Type B pancreatic cell (in vitro differentiated cells): ENCODE results near the gene KRTAP4-6. TPM values are rescaled to one million over a fixed set of nuclear protein-coding genes. Genes with fewer than 3 reads are reported as not detected.

Source experiments
- DNase-seq: peaks from one replicate; pipeline ENCODE4 v3.0.0; 2021; ENCODE audit warnings: mixed read lengths; ENCODE audit not compliant: unreplicated experiment; ENCODE audit errors: extremely low spot score
- H3K27ac Mint-ChIP-seq: 2 replicates; pipeline ENCODE4 v1.8.0; 2021; ENCODE audit warnings: mild to moderate bottlenecking, mixed read lengths
- H3K27me3 Mint-ChIP-seq: 2 replicates; pipeline ENCODE4 v1.8.0; 2021; ENCODE audit warnings: mixed read lengths
- H3K36me3 Mint-ChIP-seq: 2 replicates; pipeline ENCODE4 v1.8.0; 2021; ENCODE audit warnings: mixed read lengths
- H3K4me1 Mint-ChIP-seq: one replicate; pipeline ENCODE4 v1.8.0; 2021; ENCODE audit warnings: mixed read lengths; ENCODE audit not compliant: unreplicated experiment
- H3K4me3 Mint-ChIP-seq: 2 replicates; pipeline ENCODE4 v1.8.0; 2021; ENCODE audit warnings: mild to moderate bottlenecking, mixed read lengths
- H3K9me3 Mint-ChIP-seq: 2 replicates; pipeline ENCODE4 v1.8.0; 2021; ENCODE audit warnings: mixed read lengths
- CTCF ChIP-seq: fragments of 200-600 bp; sonication (generic); conservative IDR thresholded peaks from 2 replicates; pipeline ENCODE4 v1.5.0; 2021; ENCODE audit warnings: antibody characterized with exemption, mild to moderate bottlenecking
- total RNA-seq: library from RNA; stranded (reverse); gene quantifications from 2 replicates; pipeline ENCODE4 v1.2.1, GENCODE V29; 2021; ENCODE audit warnings: low replicate concordance

Gene KRTAP4-6
- total RNA-seq, 1 donor from 2014 or later, result not detected

DNA sequence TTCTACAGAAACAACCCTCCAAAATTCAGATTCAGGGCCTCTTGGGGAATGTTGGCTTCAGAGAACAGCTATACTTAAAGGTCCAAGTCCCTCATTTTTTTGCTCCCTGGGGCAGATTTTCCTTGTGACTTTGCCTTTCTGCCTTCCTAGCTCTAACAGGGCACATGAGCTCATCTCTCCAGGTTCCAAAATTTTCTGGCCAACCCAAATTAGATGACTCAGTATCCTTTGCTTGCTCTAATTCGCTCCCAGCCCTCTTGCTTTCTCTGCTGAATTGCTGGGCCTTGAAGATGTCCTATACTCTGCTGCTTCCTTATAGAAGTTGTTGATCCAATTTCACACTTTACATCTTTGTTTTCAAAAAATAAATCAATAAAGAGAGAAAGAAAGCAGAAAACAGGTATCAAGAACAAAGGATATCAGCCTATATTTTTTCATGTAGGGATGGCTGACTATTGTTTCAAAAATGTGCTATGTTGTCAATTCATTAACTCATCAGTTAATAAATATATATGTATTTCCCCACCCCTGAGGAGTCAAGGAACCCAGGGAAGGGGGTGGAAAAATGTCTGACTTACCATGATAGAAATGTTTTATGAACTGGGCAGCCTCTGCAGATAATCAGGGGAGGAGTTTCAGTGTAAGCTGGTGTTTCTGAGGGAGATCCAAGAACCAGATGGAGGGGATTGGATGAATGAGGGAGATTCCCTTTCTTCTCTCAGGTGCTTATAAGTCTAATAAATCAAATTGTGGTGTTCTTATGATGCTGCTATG lies 38.7 kb upstream of the KRTAP4-6 start:
- TF ChIP-seq CTCF, result no peak
- H3K27me3 Mint-ChIP-seq, result peaks cover 6% of the 10 kb centered on the region
- H3K27ac Mint-ChIP-seq, result no peak overlapping the region
- H3K4me1 Mint-ChIP-seq, result no peaks in the 10 kb centered on the region
- H3K9me3 Mint-ChIP-seq, result no peaks in the 10 kb centered on the region
- DNase-seq, result no peak
- H3K4me3 Mint-ChIP-seq, result no peak overlapping the region
- H3K36me3 Mint-ChIP-seq, result no peaks in the 10 kb centered on the region

GRCh38 chr17:41178341-41178740 lies 38.0 kb upstream of the KRTAP4-6 start:
- Mint-ChIP-seq H3K27ac (no peak overlapping the region), H3K36me3 (no peaks in the 10 kb centered on the region), H3K4me3 (no peak overlapping the region), H3K9me3 (no peaks in the 10 kb centered on the region), H3K4me1 (no peaks in the 10 kb centered on the region), H3K27me3 (peaks cover 6% of the 10 kb centered on the region)
- TF ChIP-seq CTCF, result no peak
- no peak for DNase-seq

DNA sequence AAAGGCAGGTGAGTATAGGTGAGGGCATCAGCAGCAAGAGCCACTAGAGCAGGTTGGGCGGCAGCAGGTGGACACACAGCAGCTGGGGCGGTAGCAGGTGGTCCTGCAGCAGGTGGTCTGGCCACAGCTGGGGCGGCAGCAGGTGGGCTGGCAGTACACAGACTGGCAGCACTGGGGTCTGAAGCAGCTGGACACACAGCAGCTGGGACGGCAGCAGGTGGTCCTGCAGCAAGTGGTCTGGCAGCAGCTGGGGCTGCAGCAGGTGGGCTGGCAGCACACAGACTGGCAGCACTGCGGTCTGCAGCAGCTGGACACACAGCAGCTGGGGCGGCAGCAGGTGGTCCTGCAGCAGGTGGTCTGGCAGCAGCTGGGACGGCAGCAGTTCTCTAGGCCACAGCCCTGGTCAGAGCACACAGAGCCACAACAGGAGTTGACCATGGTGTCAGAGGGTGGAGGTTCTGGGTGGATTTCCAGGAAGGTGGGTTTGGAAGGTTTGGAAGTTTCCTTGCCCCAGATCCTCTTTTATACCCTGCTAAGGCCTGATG lies 37.5 kb upstream of the KRTAP4-6 start, which contains the start of gene KRTAP4-2:
Gene KRTAP4-2, minus strand, starts transcription at position 495 of the 545 bp plus-strand sequence. Its CDS starts 57 bp downstream, at position 438.
- no peak within 1 kb of the TSS for H3K27ac Mint-ChIP-seq
- no peak within 1 kb of the TSS for H3K4me3 Mint-ChIP-seq
- no peak for DNase-seq
- H3K27me3 Mint-ChIP-seq, result peaks cover 6% of the 10 kb centered on the region
- no peaks in the 10 kb centered on the region for H3K4me1 Mint-ChIP-seq
- H3K9me3 Mint-ChIP-seq, result no peaks in the 10 kb centered on the region
- no peak for TF ChIP-seq CTCF
- no peaks in the 10 kb centered on the region for H3K36me3 Mint-ChIP-seq

DNA sequence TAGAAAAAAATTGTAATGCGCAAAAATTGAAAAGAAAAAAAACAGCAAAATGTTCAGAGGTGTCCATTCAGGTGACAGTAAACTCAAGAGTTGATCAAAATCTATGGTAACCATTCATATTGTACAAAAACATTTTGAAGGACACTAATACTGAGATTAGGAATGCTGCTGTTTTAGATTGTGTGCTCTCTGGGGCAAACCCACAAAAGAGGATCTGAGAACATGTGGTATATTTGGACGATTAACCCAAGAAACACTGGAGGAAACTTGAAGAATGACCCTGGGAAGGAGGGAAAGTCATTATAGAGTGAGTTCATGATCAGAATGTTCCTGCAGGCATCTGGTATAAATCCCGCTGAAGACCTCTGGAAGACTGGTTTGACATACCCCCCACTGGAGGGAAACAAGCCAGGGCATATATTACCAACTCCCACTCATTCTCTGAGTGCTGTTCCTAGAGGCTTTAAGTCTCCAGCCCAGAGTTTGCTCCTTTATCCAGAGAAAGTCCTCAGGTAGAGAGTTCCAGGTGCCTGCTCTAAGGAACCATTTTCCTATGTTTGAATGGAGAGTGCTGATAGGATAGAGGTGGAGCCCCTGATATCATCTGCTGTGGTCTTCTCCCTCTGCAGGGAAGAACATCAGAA lies 36.5 kb upstream of the KRTAP4-6 start:
- no peaks in the 10 kb centered on the region for H3K9me3 Mint-ChIP-seq
- TF ChIP-seq CTCF, result no peak
- H3K27ac Mint-ChIP-seq, result no peak overlapping the region
- no peak overlapping the region for H3K4me3 Mint-ChIP-seq
- no peaks in the 10 kb centered on the region for H3K36me3 Mint-ChIP-seq
- H3K4me1 Mint-ChIP-seq, result no peaks in the 10 kb centered on the region
- H3K27me3 Mint-ChIP-seq, result peaks cover 6% of the 10 kb centered on the region
- no peak for DNase-seq

DNA sequence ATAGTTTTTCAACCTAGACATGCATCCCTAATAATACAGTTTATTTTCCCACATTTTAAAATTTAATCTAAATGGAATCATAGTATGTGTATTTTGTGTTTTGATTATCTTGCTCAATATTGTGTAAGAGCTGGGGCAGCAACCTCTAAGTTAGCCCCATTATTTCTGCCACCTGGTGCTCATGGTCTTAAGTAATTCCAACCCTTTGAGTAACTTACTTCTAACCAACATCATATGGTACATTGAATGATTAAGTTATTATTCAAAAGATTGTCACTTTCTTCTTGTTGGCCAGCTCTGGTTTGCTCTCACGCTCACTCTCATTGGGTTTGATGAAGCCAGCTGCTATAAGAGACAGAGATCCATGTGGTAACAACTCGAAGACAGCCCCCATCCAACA lies 31.5 kb upstream of the KRTAP4-6 start:
- Mint-ChIP-seq H3K36me3 (no peaks in the 10 kb centered on the region), H3K4me3 (no peak overlapping the region), H3K4me1 (no peaks in the 10 kb centered on the region), H3K27ac (no peak overlapping the region), H3K9me3 (no peaks in the 10 kb centered on the region), H3K27me3 (peaks cover 3% of the 10 kb centered on the region)
- TF ChIP-seq CTCF, result no peak
- no peak for DNase-seq
